ENCODE results near the gene FOS. TPM values are rescaled to one million over a fixed set of nuclear protein-coding genes. Genes with fewer than 3 reads are reported as not detected.
A peak's percentile ranks its signal among the peaks of the same experiment; 100 is the strongest.

FOS gene
- total and polyA plus RNA-seq, 5 donors from 2014 or later: 56.8 to 1,673 (median 119) TPM

DNA sequence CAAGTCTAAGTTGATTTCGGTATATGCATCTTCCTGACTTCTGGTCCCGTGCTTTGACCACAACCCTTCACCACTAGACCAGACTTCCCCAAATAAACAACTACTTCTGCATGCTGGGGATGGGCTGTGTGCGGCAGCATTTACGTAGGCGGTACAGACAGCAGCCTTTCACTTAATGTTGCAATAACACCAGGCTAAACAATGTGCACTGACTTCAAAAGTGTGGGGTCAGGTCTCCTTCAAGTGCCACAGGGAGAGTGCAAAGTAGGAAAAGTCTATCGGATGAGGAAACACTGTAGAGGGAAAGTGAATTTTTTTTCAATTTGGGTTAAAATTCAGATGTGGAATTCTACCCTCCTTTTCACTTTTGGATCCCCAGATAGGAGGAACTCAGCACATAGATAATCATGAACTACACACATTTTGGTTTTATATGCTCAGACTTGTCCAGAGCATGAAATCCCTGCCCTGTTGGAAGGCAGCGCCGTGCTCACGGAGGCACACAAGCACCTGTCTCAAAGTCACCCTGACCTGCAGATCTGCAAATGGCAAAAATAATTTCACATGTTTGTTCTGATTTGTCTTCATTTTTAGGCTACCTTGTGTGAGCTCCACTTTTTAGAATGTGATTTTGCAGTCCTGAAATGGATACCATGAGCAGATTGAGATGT is 3.6 kb upstream of the FOS start:
- Mint-ChIP-seq H3K27me3 (peaks cover 76% of the 10 kb centered on the region), H3K4me3 (peak overlapping the region in 2 of 4 donors; percentile 37 to 65), H3K27ac (peak overlapping the region in 1 of 3 donors; percentile 52), H3K36me3 (peaks cover 4% of the 10 kb centered on the region), H3K4me1 (peaks cover 7 to 30% (median 18%) of the 10 kb centered on the region in 4 donors), H3K9me3 (peaks cover 0 to 3% (median 0%) of the 10 kb centered on the region in 7 donors)
- H3K4me3 ChIP-seq (ENCODE audit: low read depth, low read length): no peak overlapping the region
- peak in 1 of 3 donors; percentile 11 for DNase-seq
- no peak for ATAC-seq (ENCODE audit: low read depth in 2 of 2)
- peaks cover 31% of the 10 kb centered on the region for H3K4me1 ChIP-seq (ENCODE audit: control insufficient read depth, insufficient read depth, low read length, poor library complexity, severe bottlenecking)
- H3K27me3 ChIP-seq (ENCODE audit: control insufficient read depth, insufficient read depth, low read length): peaks cover 31% of the 10 kb centered on the region
- peaks cover 5% of the 10 kb centered on the region for H3K36me3 ChIP-seq (ENCODE audit: control insufficient read depth, insufficient read depth, low read length)
- no peak overlapping the region for H3K27ac ChIP-seq (ENCODE audit: insufficient read depth, low read length, poor library complexity, severe bottlenecking)
- no peaks in the 10 kb centered on the region for H3K9me3 ChIP-seq (ENCODE audit: control insufficient read depth in 2 of 2, low read length in 2 of 2)

DNA sequence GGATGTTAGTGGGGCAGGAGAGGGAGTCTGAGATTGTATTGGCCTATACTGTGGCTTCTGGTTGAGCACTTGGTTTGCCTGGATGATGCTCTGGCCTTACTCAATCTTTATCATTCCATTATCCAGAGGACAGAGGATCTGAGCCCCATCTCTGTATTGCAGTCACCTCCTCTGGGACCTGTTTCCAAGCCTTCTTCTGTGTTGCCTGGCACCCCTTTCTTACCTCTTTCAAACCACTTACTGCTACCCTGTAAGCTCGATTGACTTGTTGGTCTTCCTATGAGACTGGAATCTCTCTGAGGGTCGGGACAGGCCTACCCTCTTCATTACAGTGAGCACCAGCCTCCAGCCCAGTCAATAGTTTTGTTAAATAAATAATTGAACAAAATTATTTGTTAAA is 3.0 kb upstream of the FOS start:
- no peaks in the 10 kb centered on the region for H3K9me3 ChIP-seq (ENCODE audit: control insufficient read depth in 2 of 2, low read length in 2 of 2)
- H3K27ac Mint-ChIP-seq: peak overlapping the region in 1 of 3 donors; percentile 52
- peaks cover 0 to 3% (median 0%) of the 10 kb centered on the region in 7 donors for H3K9me3 Mint-ChIP-seq
- peaks cover 7 to 35% (median 21%) of the 10 kb centered on the region in 4 donors for H3K4me1 Mint-ChIP-seq
- ATAC-seq (ENCODE audit: low read depth in 2 of 2) (no peak), DNase-seq (no peak)
- no peak overlapping the region for H3K27ac ChIP-seq (ENCODE audit: insufficient read depth, low read length, poor library complexity, severe bottlenecking)
- peaks cover 31% of the 10 kb centered on the region for H3K27me3 ChIP-seq (ENCODE audit: control insufficient read depth, insufficient read depth, low read length)
- H3K4me1 ChIP-seq (ENCODE audit: control insufficient read depth, insufficient read depth, low read length, poor library complexity, severe bottlenecking): peaks cover 33% of the 10 kb centered on the region
- peaks cover 77% of the 10 kb centered on the region for H3K27me3 Mint-ChIP-seq
- H3K4me3 Mint-ChIP-seq: peak overlapping the region in 2 of 4 donors; percentile 10 to 37
- H3K36me3 ChIP-seq (ENCODE audit: control insufficient read depth, insufficient read depth, low read length): peaks cover 10% of the 10 kb centered on the region
- H3K36me3 Mint-ChIP-seq: peaks cover 4% of the 10 kb centered on the region
- H3K4me3 ChIP-seq (ENCODE audit: low read depth, low read length): no peak overlapping the region

DNA sequence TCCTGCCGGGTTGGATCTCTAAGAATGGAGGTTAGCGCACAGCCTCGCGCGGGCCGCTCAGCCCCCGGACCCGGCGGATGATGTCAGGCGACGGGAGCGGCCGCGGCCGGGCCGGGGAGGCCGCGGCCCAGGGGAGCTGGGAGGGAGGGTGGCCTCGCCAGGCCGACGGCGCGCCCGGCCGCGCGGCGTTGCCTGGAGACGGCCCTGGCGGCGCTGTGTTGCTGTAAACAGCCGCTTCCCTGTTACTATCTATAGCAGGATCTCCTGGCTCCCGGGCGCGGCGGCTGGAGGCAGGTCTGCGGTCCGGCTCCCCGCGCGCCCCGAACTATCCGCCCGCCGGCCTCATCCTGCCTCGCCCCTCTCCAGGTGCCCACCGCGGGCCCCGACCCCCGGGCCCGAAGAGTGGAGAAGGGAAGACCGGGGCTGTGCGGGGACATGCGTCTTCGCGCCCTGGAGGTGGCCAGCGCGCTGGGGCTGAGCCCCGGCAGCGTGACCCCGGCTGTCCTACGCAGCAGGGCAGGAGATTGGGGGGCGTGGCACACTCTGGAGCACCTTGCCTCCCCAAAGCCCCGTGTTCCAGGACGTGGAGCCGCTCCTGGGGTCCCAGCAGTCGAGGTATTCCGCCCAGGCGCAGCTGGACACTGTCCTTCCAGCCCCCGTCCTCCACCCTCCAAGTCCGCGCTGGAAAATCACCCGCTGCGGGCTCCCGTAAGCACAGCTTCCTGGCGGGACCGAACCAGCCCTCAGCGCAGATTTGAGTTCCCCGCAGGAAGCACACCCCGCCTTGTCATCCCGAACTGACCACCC is 1.4 kb upstream of the FOS start:
- Histone ChIP-seq H3K4me1 (ENCODE audit: control insufficient read depth, insufficient read depth, low read length, poor library complexity, severe bottlenecking) (peaks cover 33% of the 10 kb centered on the region), H3K36me3 (ENCODE audit: control insufficient read depth, insufficient read depth, low read length) (peaks cover 18% of the 10 kb centered on the region), H3K4me3 (ENCODE audit: low read depth, low read length) (peak overlapping the region; percentile 81), H3K27me3 (ENCODE audit: control insufficient read depth, insufficient read depth, low read length) (peaks cover 28% of the 10 kb centered on the region), H3K9me3 (ENCODE audit: control insufficient read depth in 2 of 2, low read length in 2 of 2) (no peaks in the 10 kb centered on the region), H3K27ac (ENCODE audit: insufficient read depth, low read length, poor library complexity, severe bottlenecking) (peak overlapping the region; percentile 87)
- peaks cover 7 to 39% (median 25%) of the 10 kb centered on the region in 4 donors for H3K4me1 Mint-ChIP-seq
- H3K36me3 Mint-ChIP-seq: peaks cover 10% of the 10 kb centered on the region
- peaks cover 77% of the 10 kb centered on the region for H3K27me3 Mint-ChIP-seq
- DNase-seq: peak; percentile 28 to 62 (median 56)
- peaks cover 0 to 3% (median 0%) of the 10 kb centered on the region in 7 donors for H3K9me3 Mint-ChIP-seq
- H3K4me3 Mint-ChIP-seq: peak overlapping the region; percentile 90 to 96 (median 91)
- ATAC-seq (ENCODE audit: low read depth in 2 of 2): no peak
- peak overlapping the region; percentile 89 to 99 (median 98) for H3K27ac Mint-ChIP-seq

DNA sequence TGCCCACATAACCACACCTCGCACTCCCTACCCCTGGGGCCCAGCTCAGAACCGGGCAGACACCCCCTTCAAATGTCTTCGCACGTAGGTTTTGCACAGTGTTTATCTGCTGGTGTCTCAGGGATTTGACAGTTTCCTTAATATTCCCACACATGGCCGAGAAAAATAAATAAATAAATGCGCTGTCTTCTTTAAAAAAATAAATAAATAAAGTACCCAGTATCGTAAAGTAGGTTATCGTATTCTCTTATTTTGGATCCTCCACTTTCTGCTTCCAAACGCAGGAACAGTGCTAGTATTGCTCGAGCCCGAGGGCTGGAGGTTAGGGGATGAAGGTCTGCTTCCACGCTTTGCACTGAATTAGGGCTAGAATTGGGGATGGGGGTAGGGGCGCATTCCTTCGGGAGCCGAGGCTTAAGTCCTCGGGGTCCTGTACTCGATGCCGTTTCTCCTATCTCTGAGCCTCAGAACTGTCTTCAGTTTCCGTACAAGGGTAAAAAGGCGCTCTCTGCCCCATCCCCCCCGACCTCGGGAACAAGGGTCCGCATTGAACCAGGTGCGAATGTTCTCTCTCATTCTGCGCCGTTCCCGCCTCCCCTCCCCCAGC is 710 bp upstream of the FOS start:
- peak overlapping the region; percentile 81 for H3K4me3 ChIP-seq (ENCODE audit: low read depth, low read length)
- peaks cover 10% of the 10 kb centered on the region for H3K36me3 Mint-ChIP-seq
- DNase-seq (no peak), ATAC-seq (ENCODE audit: low read depth in 2 of 2) (peak in 1 of 2 donors; percentile 13)
- peaks cover 0 to 3% (median 0%) of the 10 kb centered on the region in 7 donors for H3K9me3 Mint-ChIP-seq
- peak overlapping the region; percentile 89 to 99 (median 98) for H3K27ac Mint-ChIP-seq
- H3K4me3 Mint-ChIP-seq: peak overlapping the region; percentile 90 to 96 (median 91)
- H3K27ac ChIP-seq (ENCODE audit: insufficient read depth, low read length, poor library complexity, severe bottlenecking): peak overlapping the region; percentile 87
- H3K4me1 ChIP-seq (ENCODE audit: control insufficient read depth, insufficient read depth, low read length, poor library complexity, severe bottlenecking): peaks cover 33% of the 10 kb centered on the region
- peaks cover 7 to 39% (median 25%) of the 10 kb centered on the region in 4 donors for H3K4me1 Mint-ChIP-seq
- H3K36me3 ChIP-seq (ENCODE audit: control insufficient read depth, insufficient read depth, low read length): peaks cover 18% of the 10 kb centered on the region
- H3K9me3 ChIP-seq (ENCODE audit: control insufficient read depth in 2 of 2, low read length in 2 of 2): no peaks in the 10 kb centered on the region
- H3K27me3 ChIP-seq (ENCODE audit: control insufficient read depth, insufficient read depth, low read length): peaks cover 26% of the 10 kb centered on the region
- H3K27me3 Mint-ChIP-seq: peaks cover 77% of the 10 kb centered on the region

DNA sequence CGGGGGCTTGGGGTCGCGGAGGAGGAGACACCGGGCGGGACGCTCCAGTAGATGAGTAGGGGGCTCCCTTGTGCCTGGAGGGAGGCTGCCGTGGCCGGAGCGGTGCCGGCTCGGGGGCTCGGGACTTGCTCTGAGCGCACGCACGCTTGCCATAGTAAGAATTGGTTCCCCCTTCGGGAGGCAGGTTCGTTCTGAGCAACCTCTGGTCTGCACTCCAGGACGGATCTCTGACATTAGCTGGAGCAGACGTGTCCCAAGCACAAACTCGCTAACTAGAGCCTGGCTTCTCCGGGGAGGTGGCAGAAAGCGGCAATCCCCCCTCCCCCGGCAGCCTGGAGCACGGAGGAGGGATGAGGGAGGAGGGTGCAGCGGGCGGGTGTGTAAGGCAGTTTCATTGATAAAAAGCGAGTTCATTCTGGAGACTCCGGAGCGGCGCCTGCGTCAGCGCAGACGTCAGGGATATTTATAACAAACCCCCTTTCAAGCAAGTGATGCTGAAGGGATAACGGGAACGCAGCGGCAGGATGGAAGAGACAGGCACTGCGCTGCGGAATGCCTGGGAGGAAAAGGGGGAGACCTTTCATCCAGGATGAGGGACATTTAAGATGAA is 630 bp downstream of the FOS start:
- peak overlapping the region; percentile 90 to 96 (median 91) for H3K4me3 Mint-ChIP-seq
- Histone ChIP-seq H3K27me3 (ENCODE audit: control insufficient read depth, insufficient read depth, low read length) (peaks cover 17% of the 10 kb centered on the region), H3K4me3 (ENCODE audit: low read depth, low read length) (peak overlapping the region; percentile 87), H3K9me3 (ENCODE audit: control insufficient read depth in 2 of 2, low read length in 2 of 2) (no peaks in the 10 kb centered on the region), H3K4me1 (ENCODE audit: control insufficient read depth, insufficient read depth, low read length, poor library complexity, severe bottlenecking) (peaks cover 33% of the 10 kb centered on the region), H3K36me3 (ENCODE audit: control insufficient read depth, insufficient read depth, low read length) (peaks cover 18% of the 10 kb centered on the region), H3K27ac (ENCODE audit: insufficient read depth, low read length, poor library complexity, severe bottlenecking) (peak overlapping the region; percentile 87)
- H3K36me3 Mint-ChIP-seq: peaks cover 10% of the 10 kb centered on the region
- peak; percentile 56 to 71 (median 56) for DNase-seq
- peaks cover 77% of the 10 kb centered on the region for H3K27me3 Mint-ChIP-seq
- peaks cover 7 to 39% (median 26%) of the 10 kb centered on the region in 4 donors for H3K4me1 Mint-ChIP-seq
- ATAC-seq (ENCODE audit: low read depth in 2 of 2): no peak
- peak overlapping the region in 2 of 3 donors; percentile 98 to 99 for H3K27ac Mint-ChIP-seq
- H3K9me3 Mint-ChIP-seq: peaks cover 0 to 3% (median 0%) of the 10 kb centered on the region in 7 donors

DNA sequence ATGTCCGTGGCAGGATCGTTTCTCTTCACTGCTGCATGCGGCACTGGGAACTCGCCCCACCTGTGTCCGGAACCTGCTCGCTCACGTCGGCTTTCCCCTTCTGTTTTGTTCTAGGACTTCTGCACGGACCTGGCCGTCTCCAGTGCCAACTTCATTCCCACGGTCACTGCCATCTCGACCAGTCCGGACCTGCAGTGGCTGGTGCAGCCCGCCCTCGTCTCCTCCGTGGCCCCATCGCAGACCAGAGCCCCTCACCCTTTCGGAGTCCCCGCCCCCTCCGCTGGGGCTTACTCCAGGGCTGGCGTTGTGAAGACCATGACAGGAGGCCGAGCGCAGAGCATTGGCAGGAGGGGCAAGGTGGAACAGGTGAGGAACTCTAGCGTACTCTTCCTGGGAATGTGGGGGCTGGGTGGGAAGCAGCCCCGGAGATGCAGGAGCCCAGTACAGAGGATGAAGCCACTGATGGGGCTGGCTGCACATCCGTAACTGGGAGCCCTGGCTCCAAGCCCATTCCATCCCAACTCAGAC is 1.2 kb downstream of the FOS start:
- Histone ChIP-seq H3K27me3 (ENCODE audit: control insufficient read depth, insufficient read depth, low read length) (peaks cover 17% of the 10 kb centered on the region), H3K27ac (ENCODE audit: insufficient read depth, low read length, poor library complexity, severe bottlenecking) (no peak overlapping the region), H3K4me3 (ENCODE audit: low read depth, low read length) (peak overlapping the region; percentile 87), H3K9me3 (ENCODE audit: control insufficient read depth in 2 of 2, low read length in 2 of 2) (no peaks in the 10 kb centered on the region), H3K36me3 (ENCODE audit: control insufficient read depth, insufficient read depth, low read length) (peaks cover 18% of the 10 kb centered on the region), H3K4me1 (ENCODE audit: control insufficient read depth, insufficient read depth, low read length, poor library complexity, severe bottlenecking) (peaks cover 33% of the 10 kb centered on the region)
- peak overlapping the region; percentile 85 to 99 (median 98) for H3K27ac Mint-ChIP-seq
- ATAC-seq (ENCODE audit: low read depth in 2 of 2) (no peak), DNase-seq (peak in 1 of 3 donors; percentile 22)
- peak overlapping the region; percentile 90 to 96 (median 91) for H3K4me3 Mint-ChIP-seq
- peaks cover 10% of the 10 kb centered on the region for H3K36me3 Mint-ChIP-seq
- H3K9me3 Mint-ChIP-seq: peaks cover 0 to 3% (median 0%) of the 10 kb centered on the region in 7 donors
- peaks cover 74% of the 10 kb centered on the region for H3K27me3 Mint-ChIP-seq
- peaks cover 7 to 39% (median 26%) of the 10 kb centered on the region in 4 donors for H3K4me1 Mint-ChIP-seq
